ENCODE results near the gene KATNA1.

DNA sequence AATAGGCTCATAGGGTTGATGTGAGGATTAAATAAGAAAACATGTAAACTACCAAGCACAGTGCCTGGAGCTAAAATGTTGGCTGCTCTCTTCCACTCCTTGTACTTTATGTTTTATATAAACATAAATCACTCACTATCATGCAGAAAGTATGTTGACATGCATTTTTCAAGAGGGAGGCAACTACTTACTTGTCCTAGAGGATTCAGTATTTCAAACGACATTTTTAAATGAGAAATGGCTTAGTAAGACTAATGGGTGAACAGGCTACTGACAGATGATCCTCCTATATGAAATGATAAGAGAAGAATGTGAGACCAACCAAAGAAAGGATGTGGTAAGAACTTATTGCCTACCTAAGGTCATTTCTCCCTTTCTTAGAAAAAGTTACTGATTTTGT is 48.4 kb upstream of the KATNA1 start:
- TF ChIP-seq, protein P1, sequence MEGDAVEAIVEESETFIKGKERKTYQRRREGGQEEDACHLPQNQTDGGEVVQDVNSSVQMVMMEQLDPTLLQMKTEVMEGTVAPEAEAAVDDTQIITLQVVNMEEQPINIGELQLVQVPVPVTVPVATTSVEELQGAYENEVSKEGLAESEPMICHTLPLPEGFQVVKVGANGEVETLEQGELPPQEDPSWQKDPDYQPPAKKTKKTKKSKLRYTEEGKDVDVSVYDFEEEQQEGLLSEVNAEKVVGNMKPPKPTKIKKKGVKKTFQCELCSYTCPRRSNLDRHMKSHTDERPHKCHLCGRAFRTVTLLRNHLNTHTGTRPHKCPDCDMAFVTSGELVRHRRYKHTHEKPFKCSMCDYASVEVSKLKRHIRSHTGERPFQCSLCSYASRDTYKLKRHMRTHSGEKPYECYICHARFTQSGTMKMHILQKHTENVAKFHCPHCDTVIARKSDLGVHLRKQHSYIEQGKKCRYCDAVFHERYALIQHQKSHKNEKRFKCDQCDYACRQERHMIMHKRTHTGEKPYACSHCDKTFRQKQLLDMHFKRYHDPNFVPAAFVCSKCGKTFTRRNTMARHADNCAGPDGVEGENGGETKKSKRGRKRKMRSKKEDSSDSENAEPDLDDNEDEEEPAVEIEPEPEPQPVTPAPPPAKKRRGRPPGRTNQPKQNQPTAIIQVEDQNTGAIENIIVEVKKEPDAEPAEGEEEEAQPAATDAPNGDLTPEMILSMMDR (conservative IDR thresholded peaks at IDR 0.05; ENCODE audit: low read length) = no peak
- no peak for TF ChIP-seq EZH2phosphoT487 (IDR thresholded peaks at IDR 0.05; ENCODE audit: borderline replicate concordance)
